ENCODE results near the gene TCEA2. TPM values are rescaled to one million over a fixed set of nuclear protein-coding genes. Genes with fewer than 3 reads are reported as not detected.

The TCEA2 gene
- total and polyA plus RNA-seq, 2 donors (not counting 1 experiment from before 2014, with no cell fraction given) = 17.1 to 23.9 TPM

DNA sequence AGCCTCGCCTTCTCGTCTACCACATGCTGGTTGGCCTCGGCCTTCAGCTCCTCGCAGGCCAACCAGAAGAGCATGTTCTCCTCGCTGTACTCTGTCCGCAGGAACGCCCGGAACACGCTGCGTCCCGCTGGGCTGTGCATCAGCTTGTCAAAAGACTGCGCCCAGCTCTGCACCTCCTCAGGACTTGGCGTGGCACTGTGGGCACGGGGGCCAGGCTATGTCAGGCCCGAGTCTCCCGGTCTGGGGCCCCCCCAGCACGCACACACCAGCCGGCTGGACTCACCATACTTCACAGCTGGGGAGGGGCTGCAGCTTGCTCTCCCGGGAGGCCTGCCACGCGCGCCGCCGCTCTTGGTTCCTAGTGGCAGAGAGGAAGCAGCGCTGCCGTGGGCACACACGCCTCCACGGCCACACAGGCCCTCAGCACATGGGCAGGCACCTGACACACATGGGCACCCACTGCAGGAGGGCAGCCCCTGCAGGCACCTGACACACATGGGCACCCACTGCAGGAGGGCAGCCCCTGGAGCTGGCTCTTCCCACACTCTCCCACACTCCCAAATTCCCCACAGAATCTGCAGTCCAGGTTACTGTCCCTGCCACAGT is 11.3 kb downstream of the TCEA2 start:
- TF ChIP-seq, protein P1, sequence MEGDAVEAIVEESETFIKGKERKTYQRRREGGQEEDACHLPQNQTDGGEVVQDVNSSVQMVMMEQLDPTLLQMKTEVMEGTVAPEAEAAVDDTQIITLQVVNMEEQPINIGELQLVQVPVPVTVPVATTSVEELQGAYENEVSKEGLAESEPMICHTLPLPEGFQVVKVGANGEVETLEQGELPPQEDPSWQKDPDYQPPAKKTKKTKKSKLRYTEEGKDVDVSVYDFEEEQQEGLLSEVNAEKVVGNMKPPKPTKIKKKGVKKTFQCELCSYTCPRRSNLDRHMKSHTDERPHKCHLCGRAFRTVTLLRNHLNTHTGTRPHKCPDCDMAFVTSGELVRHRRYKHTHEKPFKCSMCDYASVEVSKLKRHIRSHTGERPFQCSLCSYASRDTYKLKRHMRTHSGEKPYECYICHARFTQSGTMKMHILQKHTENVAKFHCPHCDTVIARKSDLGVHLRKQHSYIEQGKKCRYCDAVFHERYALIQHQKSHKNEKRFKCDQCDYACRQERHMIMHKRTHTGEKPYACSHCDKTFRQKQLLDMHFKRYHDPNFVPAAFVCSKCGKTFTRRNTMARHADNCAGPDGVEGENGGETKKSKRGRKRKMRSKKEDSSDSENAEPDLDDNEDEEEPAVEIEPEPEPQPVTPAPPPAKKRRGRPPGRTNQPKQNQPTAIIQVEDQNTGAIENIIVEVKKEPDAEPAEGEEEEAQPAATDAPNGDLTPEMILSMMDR (conservative IDR thresholded peaks at IDR 0.05 in 1 of 2, IDR thresholded peaks at IDR 0.05 in 1 of 2; ENCODE audit: low read depth in 1 of 2, low read length in 2 of 2) = no peak
- TF ChIP-seq EZH2 (IDR thresholded peaks at IDR 0.05; ENCODE audit: low read length, missing control alignments) = no peak
- H4K20me1 ChIP-seq (ENCODE audit: control insufficient read depth, extremely low read depth, insufficient read depth, low read length) = no peaks in the 10 kb centered on the region
- H3K4me1 ChIP-seq (ENCODE audit: control insufficient read depth, extremely low read depth, insufficient read depth, low read length) = peaks cover 5% of the 10 kb centered on the region
- H3K79me2 ChIP-seq (ENCODE audit: control insufficient read depth, insufficient read depth, low read length) = no peaks in the 10 kb centered on the region
- H3K9ac ChIP-seq (ENCODE audit: insufficient read depth, low read length) = no peak overlapping the region
- H3K36me3 ChIP-seq (ENCODE audit: control insufficient read depth, insufficient read depth, low read length) = peaks cover 1% of the 10 kb centered on the region
- H3K4me2 ChIP-seq (ENCODE audit: extremely low read depth, insufficient read depth, low read length) = no peak overlapping the region
- DNase-seq (ENCODE audit: low read depth in 2 of 2) = no peak
- no peaks in the 10 kb centered on the region for H3K9me3 ChIP-seq (ENCODE audit: control insufficient read depth, insufficient read depth, low read depth, low read length)
- no peaks in the 10 kb centered on the region for H3K27me3 ChIP-seq (ENCODE audit: control insufficient read depth, insufficient read depth, low read length)
- H3K27ac ChIP-seq (ENCODE audit: insufficient read depth, low read length) = no peak overlapping the region
- no peak overlapping the region for H3K4me3 ChIP-seq (replicated peaks in 1 of 4; ENCODE audit: control extremely low read depth in 1 of 4, insufficient read depth in 1 of 4, low read depth in 3 of 4, low read length in 4 of 4)
- H2AFZ ChIP-seq (ENCODE audit: low read length) = no peak overlapping the region

DNA sequence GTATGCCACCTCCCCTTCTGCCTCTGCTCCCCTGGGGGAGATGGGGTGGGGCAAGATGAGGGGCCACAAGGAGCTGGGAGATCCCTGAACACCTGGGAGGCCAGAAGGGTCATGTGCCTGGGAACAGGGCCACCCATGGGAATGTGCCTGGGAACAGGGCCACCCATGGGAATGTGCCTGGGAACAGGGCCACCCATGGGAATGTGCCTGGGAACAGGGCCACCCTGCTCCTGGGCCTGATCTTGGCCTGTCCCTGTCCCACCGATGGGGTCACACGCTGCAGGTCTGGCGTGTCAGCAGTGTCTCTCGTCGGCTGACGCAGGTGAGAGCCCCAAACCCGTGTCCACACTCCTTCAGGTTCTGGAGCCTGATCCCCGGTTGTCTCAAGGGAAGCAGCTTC is 12.0 kb downstream of the TCEA2 start:
- Histone ChIP-seq H4K20me1 (ENCODE audit: control insufficient read depth, extremely low read depth, insufficient read depth, low read length) (no peaks in the 10 kb centered on the region), H3K27me3 (ENCODE audit: control insufficient read depth, insufficient read depth, low read length) (no peaks in the 10 kb centered on the region), H2AFZ (ENCODE audit: low read length) (no peak overlapping the region), H3K4me2 (ENCODE audit: extremely low read depth, insufficient read depth, low read length) (no peak overlapping the region), H3K79me2 (ENCODE audit: control insufficient read depth, insufficient read depth, low read length) (no peaks in the 10 kb centered on the region), H3K27ac (ENCODE audit: insufficient read depth, low read length) (no peak overlapping the region), H3K9ac (ENCODE audit: insufficient read depth, low read length) (no peak overlapping the region), H3K36me3 (ENCODE audit: control insufficient read depth, insufficient read depth, low read length) (peaks cover 1% of the 10 kb centered on the region), H3K4me1 (ENCODE audit: control insufficient read depth, extremely low read depth, insufficient read depth, low read length) (peaks cover 5% of the 10 kb centered on the region), H3K4me3 (replicated peaks in 1 of 4; ENCODE audit: control extremely low read depth in 1 of 4, insufficient read depth in 1 of 4, low read depth in 3 of 4, low read length in 4 of 4) (no peak overlapping the region), H3K9me3 (ENCODE audit: control insufficient read depth, insufficient read depth, low read depth, low read length) (no peaks in the 10 kb centered on the region)
- no peak for TF ChIP-seq EZH2 (IDR thresholded peaks at IDR 0.05; ENCODE audit: low read length, missing control alignments)
- TF ChIP-seq, protein P1 (conservative IDR thresholded peaks at IDR 0.05 in 1 of 2, IDR thresholded peaks at IDR 0.05 in 1 of 2; ENCODE audit: low read depth in 1 of 2, low read length in 2 of 2) = no peak
- DNase-seq (ENCODE audit: low read depth in 2 of 2) = no peak

DNA sequence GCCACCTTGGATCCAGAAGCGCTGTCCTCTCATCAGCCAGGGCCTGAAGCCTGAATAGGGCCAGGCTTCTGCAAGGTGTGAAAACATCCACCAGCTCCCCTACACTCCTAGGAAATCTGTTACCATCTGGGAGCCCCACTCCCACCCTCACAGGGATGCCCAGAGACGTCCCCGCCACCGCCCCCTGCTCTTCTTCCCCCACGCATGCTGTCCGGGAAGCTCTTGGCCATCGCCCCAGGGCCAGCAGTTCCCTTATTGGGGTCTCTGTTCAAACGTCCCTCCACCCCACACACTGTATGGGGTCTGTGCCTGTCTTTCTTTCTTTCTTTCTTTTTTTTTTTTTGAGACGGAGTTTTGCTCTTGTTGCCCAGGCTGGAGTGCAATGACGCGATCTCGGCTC is 12.6 kb downstream of the TCEA2 start:
- DNase-seq (ENCODE audit: low read depth in 2 of 2) = no peak
- Histone ChIP-seq H3K27me3 (ENCODE audit: control insufficient read depth, insufficient read depth, low read length) (no peaks in the 10 kb centered on the region), H3K9ac (ENCODE audit: insufficient read depth, low read length) (no peak overlapping the region), H3K4me3 (replicated peaks in 1 of 4; ENCODE audit: control extremely low read depth in 1 of 4, insufficient read depth in 1 of 4, low read depth in 3 of 4, low read length in 4 of 4) (no peak overlapping the region), H4K20me1 (ENCODE audit: control insufficient read depth, extremely low read depth, insufficient read depth, low read length) (no peaks in the 10 kb centered on the region), H3K4me1 (ENCODE audit: control insufficient read depth, extremely low read depth, insufficient read depth, low read length) (peaks cover 5% of the 10 kb centered on the region), H3K27ac (ENCODE audit: insufficient read depth, low read length) (no peak overlapping the region), H3K4me2 (ENCODE audit: extremely low read depth, insufficient read depth, low read length) (no peak overlapping the region), H3K36me3 (ENCODE audit: control insufficient read depth, insufficient read depth, low read length) (peaks cover 1% of the 10 kb centered on the region), H3K79me2 (ENCODE audit: control insufficient read depth, insufficient read depth, low read length) (no peaks in the 10 kb centered on the region), H3K9me3 (ENCODE audit: control insufficient read depth, insufficient read depth, low read depth, low read length) (no peaks in the 10 kb centered on the region), H2AFZ (ENCODE audit: low read length) (no peak overlapping the region)
- no peak for TF ChIP-seq EZH2 (IDR thresholded peaks at IDR 0.05; ENCODE audit: low read length, missing control alignments)
- TF ChIP-seq, protein P1 (conservative IDR thresholded peaks at IDR 0.05 in 1 of 2, IDR thresholded peaks at IDR 0.05 in 1 of 2; ENCODE audit: low read depth in 1 of 2, low read length in 2 of 2) = no peak

Measured in fibroblast of lung (primary cell).